ENCODE results near the gene CFLAR.

DNA sequence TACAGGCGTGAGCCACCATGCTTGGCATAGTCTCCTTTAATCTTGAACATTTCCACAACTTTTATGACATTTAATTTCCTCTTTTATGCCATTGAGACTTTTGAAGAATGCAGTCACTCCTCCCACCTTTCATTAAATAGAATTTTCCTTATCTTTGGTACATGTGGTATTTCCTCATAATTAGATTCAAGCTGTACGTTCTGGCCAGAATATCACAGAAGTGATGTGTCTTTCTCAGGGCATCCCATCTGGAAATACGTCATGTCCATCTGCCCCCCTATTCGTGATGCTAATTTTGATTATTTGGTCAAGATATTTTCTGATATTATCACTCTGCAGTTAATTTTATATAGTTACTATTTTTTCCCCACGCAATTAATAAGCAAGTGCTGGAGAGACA lies 83.9 kb downstream of the CFLAR start:
- TF ChIP-seq ZSCAN29 (CRISPR knock-in tag; conservative IDR thresholded peaks at IDR 0.05) (no peak), HDAC6 (IDR thresholded peaks at IDR 0.05; ENCODE audit: low read depth, low read length) (no peak), ZNF557 (CRISPR knock-in tag; IDR thresholded peaks at IDR 0.05) (no peak)
